ENCODE measurements around the gene CRBN. TPM values are rescaled to one million over a fixed set of nuclear protein-coding genes. Genes with fewer than 3 reads are reported as not detected.

CRBN gene
- total and polyA plus RNA-seq, 2 of the 13 experiments (the other 11 are each of a cell fraction or from before 2014, with no cell fraction given) = 30.8 to 36.1 TPM

- TF ChIP-seq HMGXB3 (CRISPR knock-in tag; IDR thresholded peaks at IDR 0.05; ENCODE audit: borderline replicate concordance) (no peak; the same call in 1 of the 2 replicates), MYC (CRISPR knock-in tag; IDR thresholded peaks at IDR 0.05; ENCODE audit: borderline replicate concordance) (peak; percentile 93), CREB3 (CRISPR knock-in tag; IDR thresholded peaks at IDR 0.05) (peak; percentile 88; the same call in 1 of the 2 replicates), FOXM1 (CRISPR knock-in tag; IDR thresholded peaks at IDR 0.05) (no peak), GLMP (CRISPR knock-in tag; IDR thresholded peaks at IDR 0.05; ENCODE audit: borderline replicate concordance) (no peak; the same call in 1 of the 2 replicates), RFXAP (CRISPR knock-in tag; IDR thresholded peaks at IDR 0.05; ENCODE audit: borderline replicate concordance) (peak; percentile 88; the same call in 1 of the 2 replicates), MBD4 (IDR thresholded peaks at IDR 0.05; ENCODE audit: borderline replicate concordance, low read length) (no peak), ZBTB39 (CRISPR knock-in tag; IDR thresholded peaks at IDR 0.05) (no peak; the same call in 1 of the 2 replicates), UBTF (CRISPR knock-in tag; IDR thresholded peaks at IDR 0.05) (peak; percentile 73), ZNF510 (CRISPR knock-in tag; IDR thresholded peaks at IDR 0.05; ENCODE audit: low read depth) (no peak), FOXJ3 (CRISPR knock-in tag; IDR thresholded peaks at IDR 0.05; ENCODE audit: borderline replicate concordance) (no peak; the same call in 1 of the 2 replicates), CAMTA2 (CRISPR knock-in tag; IDR thresholded peaks at IDR 0.05; ENCODE audit: borderline replicate concordance) (no peak)
- TF ChIP-seq, protein P1, sequence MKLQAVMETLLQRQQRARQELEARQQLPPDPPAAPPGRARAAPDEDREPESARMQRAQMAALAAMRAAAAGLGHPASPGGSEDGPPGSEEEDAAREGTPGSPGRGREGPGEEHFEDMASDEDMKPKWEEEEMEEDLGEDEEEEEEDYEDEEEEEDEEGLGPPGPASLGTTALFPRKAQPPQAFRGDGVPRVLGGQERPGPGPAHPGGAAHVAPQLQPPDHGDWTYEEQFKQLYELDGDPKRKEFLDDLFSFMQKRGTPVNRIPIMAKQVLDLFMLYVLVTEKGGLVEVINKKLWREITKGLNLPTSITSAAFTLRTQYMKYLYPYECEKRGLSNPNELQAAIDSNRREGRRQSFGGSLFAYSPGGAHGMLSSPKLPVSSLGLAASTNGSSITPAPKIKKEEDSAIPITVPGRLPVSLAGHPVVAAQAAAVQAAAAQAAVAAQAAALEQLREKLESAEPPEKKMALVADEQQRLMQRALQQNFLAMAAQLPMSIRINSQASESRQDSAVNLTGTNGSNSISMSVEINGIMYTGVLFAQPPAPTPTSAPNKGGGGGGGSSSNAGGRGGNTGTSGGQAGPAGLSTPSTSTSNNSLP (IDR thresholded peaks at IDR 0.05; ENCODE audit: low read depth, low read length) = no peak
Measured at GRCh38 chr3:3126477-3127431, 52.7 kb downstream of the CRBN start, which contains the start of gene TRNT1 (continued).

Measured in HepG2 (cell line).